ENCODE results near the gene ECI1. TPM values are rescaled to one million over a fixed set of nuclear protein-coding genes. Genes with fewer than 3 reads are reported as not detected.

Gene ECI1
- total and polyA plus RNA-seq, 2 of the 13 experiments (the other 11 are each of a cell fraction or from before 2014, with no cell fraction given), result 82.0 to 102 TPM

DNA sequence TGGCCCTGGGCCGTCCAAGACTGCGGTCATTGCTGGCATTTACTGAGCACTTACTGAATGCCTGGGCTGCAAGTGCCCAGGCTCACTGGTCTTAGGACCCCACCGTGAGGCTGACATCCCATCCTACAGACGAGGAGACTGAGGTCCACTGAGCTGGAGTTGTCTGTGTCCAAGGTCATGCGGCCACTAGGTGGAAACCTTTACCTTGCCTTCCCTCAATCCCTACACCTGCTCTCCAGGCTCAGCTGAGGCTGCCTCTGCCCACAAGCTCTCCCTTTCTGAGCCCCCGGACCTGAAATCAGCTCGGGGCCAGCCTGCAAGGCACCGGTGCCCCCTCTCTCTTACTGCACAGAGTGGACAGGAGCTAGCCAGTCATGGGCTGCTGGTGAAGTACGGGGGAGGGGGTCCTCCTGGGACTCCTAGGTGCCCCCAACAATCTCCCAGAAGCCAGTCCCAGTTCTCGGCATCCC lies 56.5 kb downstream of the ECI1 start (continued):
- no peak for TF ChIP-seq MAFK (conservative IDR thresholded peaks at IDR 0.05 in 1 of 2, IDR thresholded peaks at IDR 0.05 in 1 of 2; ENCODE audit: low read length in 2 of 2)
- no peak for TF ChIP-seq NR2F6 (IDR thresholded peaks at IDR 0.05)
- peak; percentile 22; the same call in 1 of the 2 replicates for TF ChIP-seq NR2F6 (CRISPR knock-in tag; IDR thresholded peaks at IDR 0.05)
- TF ChIP-seq ZNF484 (CRISPR knock-in tag; IDR thresholded peaks at IDR 0.05; ENCODE audit: borderline replicate concordance, low read depth), result no peak
- TF ChIP-seq, protein P1, sequence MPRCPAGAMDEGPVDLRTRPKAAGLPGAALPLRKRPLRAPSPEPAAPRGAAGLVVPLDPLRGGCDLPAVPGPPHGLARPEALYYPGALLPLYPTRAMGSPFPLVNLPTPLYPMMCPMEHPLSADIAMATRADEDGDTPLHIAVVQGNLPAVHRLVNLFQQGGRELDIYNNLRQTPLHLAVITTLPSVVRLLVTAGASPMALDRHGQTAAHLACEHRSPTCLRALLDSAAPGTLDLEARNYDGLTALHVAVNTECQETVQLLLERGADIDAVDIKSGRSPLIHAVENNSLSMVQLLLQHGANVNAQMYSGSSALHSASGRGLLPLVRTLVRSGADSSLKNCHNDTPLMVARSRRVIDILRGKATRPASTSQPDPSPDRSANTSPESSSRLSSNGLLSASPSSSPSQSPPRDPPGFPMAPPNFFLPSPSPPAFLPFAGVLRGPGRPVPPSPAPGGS (CRISPR knock-in tag; IDR thresholded peaks at IDR 0.05), result no peak
- TF ChIP-seq ISX (CRISPR knock-in tag; conservative IDR thresholded peaks at IDR 0.05), result no peak
- no peak for TF ChIP-seq ELF3 (CRISPR knock-in tag; IDR thresholded peaks at IDR 0.05)
- TF ChIP-seq AKAP8 (CRISPR knock-in tag; IDR thresholded peaks at IDR 0.05), result no peak
- TF ChIP-seq, protein P2, sequence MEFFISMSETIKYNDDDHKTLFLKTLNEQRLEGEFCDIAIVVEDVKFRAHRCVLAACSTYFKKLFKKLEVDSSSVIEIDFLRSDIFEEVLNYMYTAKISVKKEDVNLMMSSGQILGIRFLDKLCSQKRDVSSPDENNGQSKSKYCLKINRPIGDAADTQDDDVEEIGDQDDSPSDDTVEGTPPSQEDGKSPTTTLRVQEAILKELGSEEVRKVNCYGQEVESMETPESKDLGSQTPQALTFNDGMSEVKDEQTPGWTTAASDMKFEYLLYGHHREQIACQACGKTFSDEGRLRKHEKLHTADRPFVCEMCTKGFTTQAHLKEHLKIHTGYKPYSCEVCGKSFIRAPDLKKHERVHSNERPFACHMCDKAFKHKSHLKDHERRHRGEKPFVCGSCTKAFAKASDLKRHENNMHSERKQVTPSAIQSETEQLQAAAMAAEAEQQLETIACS (CRISPR knock-in tag; IDR thresholded peaks at IDR 0.05), result no peak
- TF ChIP-seq, protein P3, sequence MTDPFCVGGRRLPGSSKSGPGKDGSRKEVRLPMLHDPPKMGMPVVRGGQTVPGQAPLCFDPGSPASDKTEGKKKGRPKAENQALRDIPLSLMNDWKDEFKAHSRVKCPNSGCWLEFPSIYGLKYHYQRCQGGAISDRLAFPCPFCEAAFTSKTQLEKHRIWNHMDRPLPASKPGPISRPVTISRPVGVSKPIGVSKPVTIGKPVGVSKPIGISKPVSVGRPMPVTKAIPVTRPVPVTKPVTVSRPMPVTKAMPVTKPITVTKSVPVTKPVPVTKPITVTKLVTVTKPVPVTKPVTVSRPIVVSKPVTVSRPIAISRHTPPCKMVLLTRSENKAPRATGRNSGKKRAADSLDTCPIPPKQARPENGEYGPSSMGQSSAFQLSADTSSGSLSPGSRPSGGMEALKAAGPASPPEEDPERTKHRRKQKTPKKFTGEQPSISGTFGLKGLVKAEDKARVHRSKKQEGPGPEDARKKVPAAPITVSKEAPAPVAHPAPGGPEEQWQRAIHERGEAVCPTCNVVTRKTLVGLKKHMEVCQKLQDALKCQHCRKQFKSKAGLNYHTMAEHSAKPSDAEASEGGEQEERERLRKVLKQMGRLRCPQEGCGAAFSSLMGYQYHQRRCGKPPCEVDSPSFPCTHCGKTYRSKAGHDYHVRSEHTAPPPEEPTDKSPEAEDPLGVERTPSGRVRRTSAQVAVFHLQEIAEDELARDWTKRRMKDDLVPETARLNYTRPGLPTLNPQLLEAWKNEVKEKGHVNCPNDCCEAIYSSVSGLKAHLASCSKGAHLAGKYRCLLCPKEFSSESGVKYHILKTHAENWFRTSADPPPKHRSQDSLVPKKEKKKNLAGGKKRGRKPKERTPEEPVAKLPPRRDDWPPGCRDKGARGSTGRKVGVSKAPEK (CRISPR knock-in tag; IDR thresholded peaks at IDR 0.05; ENCODE audit: borderline replicate concordance), result no peak
- no peak for TF ChIP-seq GFI1 (CRISPR knock-in tag; IDR thresholded peaks at IDR 0.05; ENCODE audit: borderline replicate concordance)
- no peak for TF ChIP-seq ZNF674 (CRISPR knock-in tag; IDR thresholded peaks at IDR 0.05; ENCODE audit: low read depth)
- no peak for TF ChIP-seq ZNF672 (CRISPR knock-in tag; IDR thresholded peaks at IDR 0.05)
- TF ChIP-seq ZNF160 (CRISPR knock-in tag; IDR thresholded peaks at IDR 0.05), result no peak
- no peak for TF ChIP-seq ZNF383 (CRISPR knock-in tag; IDR thresholded peaks at IDR 0.05; ENCODE audit: borderline replicate concordance)
- no peak for TF ChIP-seq ZNF432 (CRISPR knock-in tag; IDR thresholded peaks at IDR 0.05; ENCODE audit: borderline replicate concordance)
- TF ChIP-seq, protein P4, sequence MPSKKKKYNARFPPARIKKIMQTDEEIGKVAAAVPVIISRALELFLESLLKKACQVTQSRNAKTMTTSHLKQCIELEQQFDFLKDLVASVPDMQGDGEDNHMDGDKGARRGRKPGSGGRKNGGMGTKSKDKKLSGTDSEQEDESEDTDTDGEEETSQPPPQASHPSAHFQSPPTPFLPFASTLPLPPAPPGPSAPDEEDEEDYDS (CRISPR knock-in tag; IDR thresholded peaks at IDR 0.05), result no peak
- no peak for TF ChIP-seq TOE1 (CRISPR knock-in tag; IDR thresholded peaks at IDR 0.05)
- no peak for TF ChIP-seq FIP1L1 (IDR thresholded peaks at IDR 0.05; ENCODE audit: borderline replicate concordance, insufficient read depth, low read depth, low read length)
- no peak for TF ChIP-seq NR2F2 (IDR thresholded peaks at IDR 0.05; ENCODE audit: borderline replicate concordance, low read depth)
- TF ChIP-seq CAMTA2 (CRISPR knock-in tag; IDR thresholded peaks at IDR 0.05; ENCODE audit: borderline replicate concordance), result no peak
- TF ChIP-seq HDAC2 (CRISPR knock-in tag; IDR thresholded peaks at IDR 0.05), result peak; percentile 24; the same call in 1 of the 2 replicates

Measured in HepG2 (cell line).